NCI-H748 (cell line): ENCODE measurements around the gene AKAP7.
"Not testable (repeated sequence)": the region's sequence is repeated elsewhere in the genome, so short reads cannot be mapped to it uniquely, and the experiment has no call there.

ENCODE experiments used
- DNase-seq: peaks from one replicate; lab custom pipeline; 2025; ENCODE audit not compliant: unreplicated experiment; lab: John Stamatoyannopoulos, UW

The AKAP7 gene

GRCh38 chr6:131251590-131252199 is 116.4 kb downstream of the AKAP7 start:
- DNase-seq, result no peak

GRCh38 chr6:131255434-131255833 is 120.2 kb downstream of the AKAP7 start:
- no peak for DNase-seq

GRCh38 chr6:131255911-131256310 is 120.6 kb downstream of the AKAP7 start:
- no peak for DNase-seq

- DNase-seq, result no peak
Measured at GRCh38 chr6:131257104-131257503, 121.8 kb downstream of the AKAP7 start.

GRCh38 chr6:131258010-131258652 is 122.9 kb downstream of the AKAP7 start:
- DNase-seq, result no peak

- DNase-seq, result no peak
Measured at GRCh38 chr6:131258816-131259476, 123.7 kb downstream of the AKAP7 start.

- not testable (repeated sequence) for DNase-seq
Measured at GRCh38 chr6:131260960-131261359, 125.7 kb downstream of the AKAP7 start.

- DNase-seq, result no peak
Measured at GRCh38 chr6:131262060-131262459, 126.8 kb downstream of the AKAP7 start.

- DNase-seq, result no peak
Measured at GRCh38 chr6:131265939-131266338, 130.7 kb downstream of the AKAP7 start.

GRCh38 chr6:131268303-131268702 is 133.0 kb downstream of the AKAP7 start:
- no peak for DNase-seq

- DNase-seq, result no peak
Measured at GRCh38 chr6:131269565-131270391, 134.5 kb downstream of the AKAP7 start.

- DNase-seq, result no peak
Measured at GRCh38 chr6:131270534-131270933, 135.3 kb downstream of the AKAP7 start.

- DNase-seq, result no peak
Measured at GRCh38 chr6:131275273-131275672, 140.0 kb downstream of the AKAP7 start.

- DNase-seq, result no peak
Measured at GRCh38 chr6:131277591-131277990, 142.3 kb downstream of the AKAP7 start.

GRCh38 chr6:131281471-131282270 is 146.4 kb downstream of the AKAP7 start:
- no peak for DNase-seq

- no peak for DNase-seq
Measured at GRCh38 chr6:131282365-131282764, 147.1 kb downstream of the AKAP7 start.

GRCh38 chr6:131283466-131284175 is 148.4 kb downstream of the AKAP7 start:
- DNase-seq, result no peak

GRCh38 chr6:131285548-131285947 is 150.3 kb downstream of the AKAP7 start:
- DNase-seq, result no peak

- no peak for DNase-seq
Measured at GRCh38 chr6:131286469-131287040, 151.3 kb downstream of the AKAP7 start.

- no peak for DNase-seq
Measured at GRCh38 chr6:131288214-131288613, 152.9 kb downstream of the AKAP7 start.
